Sigmoid colon (tissue), 4 donors: ENCODE data around the gene DNAH10.

ENCODE experiments used
- CTCF ChIP-seq, 4 experiments: fragments of 450-650 bp in 3 of 4; fragments of 200-600 bp in 1 of 4; IDR thresholded peaks; one replicate each; pipeline ENCODE4 v1.5.1; 2016 to 2019; ENCODE audit warnings: antibody characterized with exemption in 4 of 4, mild to moderate bottlenecking in 3 of 4, moderate library complexity in 2 of 4
- POLR2A ChIP-seq, 2 donors: fragments of 450-650 bp; IDR thresholded peaks; one replicate each; pipeline ENCODE4 v1.6.1; 2016; ENCODE audit warnings: antibody characterized with exemption in 2 of 2, mild to moderate bottlenecking in 2 of 2, moderate library complexity in 2 of 2
- POLR2AphosphoS5 ChIP-seq, 4 donors: sonication (generic); formaldehyde crosslinking; IDR thresholded peaks; one replicate each; pipeline ENCODE4 v1.6.1; 2017; ENCODE audit warnings: antibody characterized with exemption in 4 of 4

GRCh38 chr12:123886258-123886657 is 124.2 kb downstream of the DNAH10 start:
- TF ChIP-seq POLR2A (IDR thresholded peaks at IDR 0.05) (no peak), CTCF (IDR thresholded peaks at IDR 0.05) (no peak), POLR2AphosphoS5 (IDR thresholded peaks at IDR 0.05) (no peak)
